HepG2 (cell line): Measurements from ENCODE around the gene HHIPL1. TPM values are rescaled to one million over a fixed set of nuclear protein-coding genes. Genes with fewer than 3 reads are reported as not detected.

Experiments used
- ATAC-seq: fragments of 200-7000 bp; cut with Tn5 transposase; 3 replicates; pipeline ENCODE4 v1.9.1; 2020; ENCODE audit warnings: mild to moderate bottlenecking, moderate library complexity
- BruUV-seq: library from RNA; stranded (reverse); fragments of 400-500 nt; replicated peaks from 2 replicates; lab custom pipeline; 2021; lab: Mats Ljungman, UMichigan
- CTCF ChIA-PET: fragments of 300-600 bp; formaldehyde crosslinking; extraction: SDS; loops from one replicate; lab custom pipeline; 2021; ENCODE audit warnings: low total read pairs, inconsistent platforms, low intra/inter-chr PET ratio; lab: Yijun Ruan, JAX
- POLR2A ChIA-PET: fragments of 350-600 bp; sonication (Branson Sonifier 250); formaldehyde crosslinking; loops from one replicate; lab custom pipeline; 2020; ENCODE audit warnings: antibody characterized with exemption, inconsistent platforms; lab: Yijun Ruan, JAX
- DNase-seq: peaks from one replicate; pipeline ENCODE4 v3.0.0-alpha.2; 2015; ENCODE audit warnings: low spot score
- FAIRE-seq: peaks from 3 replicates; lab custom pipeline; 2011; peaks lifted over from hg19 to GRCh38; lab: Jason Lieb, UNC
- H2AFZ ChIP-seq: one replicate; pipeline ENCODE4 v1.6.1; 2011; ENCODE audit warnings: low read length, inconsistent platforms
- H3K27ac ChIP-seq: fragments of 300-600 bp; 3 replicates; pipeline ENCODE4 v1.8.0; 2011; ENCODE audit warnings: mixed run types, mild to moderate bottlenecking, mixed read lengths, low read length, inconsistent platforms; ENCODE audit not compliant: insufficient read depth; ENCODE audit errors: extremely low read length
- H3K27me3 ChIP-seq, 2 experiments: fragments of 200-600 bp in 1 of 2; 2 replicates in 1 of 2; 3 replicates in 1 of 2; pipeline versions ENCODE4 v1.6.0 to v1.8.0; 2011; ENCODE audit warnings: low read length in 2 of 2, mild to moderate bottlenecking in 2 of 2, moderate library complexity in 2 of 2, inconsistent platforms in 1 of 2; ENCODE audit not compliant: insufficient read depth in 2 of 2, control insufficient read depth in 1 of 2
- H3K36me3 ChIP-seq, 2 experiments: fragments of 200-600 bp in 1 of 2; replicated peaks in 1 of 2; 2 replicates in 1 of 2; 3 replicates in 1 of 2; pipeline versions ENCODE4 v1.5.1 to v1.8.0; 2011; ENCODE audit warnings: low read length in 2 of 2, inconsistent platforms in 1 of 2; ENCODE audit not compliant: insufficient read depth in 2 of 2, control insufficient read depth in 1 of 2
- H3K4me1 ChIP-seq: 2 replicates; pipeline ENCODE4 v1.5.1; 2012; ENCODE audit warnings: low read length, inconsistent platforms; ENCODE audit not compliant: insufficient read depth
- H3K4me2 ChIP-seq: 2 replicates; pipeline ENCODE4 v1.6.0; 2011; ENCODE audit warnings: low read depth, low read length, inconsistent platforms
- H3K4me3 ChIP-seq, 3 experiments: fragments of 200-600 bp in 1 of 3; sonication (generic), shearing (Covaris generic) in 1 of 3; replicated peaks in 1 of 3; 2 replicates each; pipeline ENCODE4 v1.5.1; 2011 to 2016; ENCODE audit warnings: low read length in 3 of 3, inconsistent platforms in 2 of 3, low read depth in 2 of 3, mild to moderate bottlenecking in 2 of 3, control low read depth in 1 of 3, mixed read lengths in 1 of 3; ENCODE audit not compliant: insufficient read depth in 1 of 3
- H3K79me2 ChIP-seq: one replicate; pipeline ENCODE4 v1.6.1; 2011; ENCODE audit warnings: low read length, inconsistent platforms; ENCODE audit not compliant: insufficient read depth
- H3K9ac ChIP-seq: 2 replicates; pipeline ENCODE4 v1.6.0; 2011; ENCODE audit warnings: mild to moderate bottlenecking, low read depth, low read length, inconsistent platforms; ENCODE audit not compliant: insufficient read depth
- H3K9me3 ChIP-seq: 2 replicates; pipeline ENCODE4 v1.5.1; 2012; ENCODE audit warnings: mild to moderate bottlenecking, low read length
- H4K20me1 ChIP-seq: 2 replicates; pipeline ENCODE4 v1.6.0; 2011; ENCODE audit warnings: inconsistent platforms, mild to moderate bottlenecking, low read length, moderate library complexity; ENCODE audit not compliant: insufficient read depth
- CTCF ChIP-seq: sonication (generic); formaldehyde crosslinking; IDR thresholded peaks from 2 replicates; pipeline ENCODE4 v1.5.0; 2020; ENCODE audit warnings: mild to moderate bottlenecking, missing genetic modification reagents, moderate library complexity
- HNF4A ChIP-seq: sonication (generic); formaldehyde crosslinking; IDR thresholded peaks from 2 replicates; pipeline ENCODE4 v1.4.0; 2020; ENCODE audit warnings: missing genetic modification reagents
- MAFK ChIP-seq, 2 experiments: IDR thresholded peaks in 1 of 2; conservative IDR thresholded peaks in 1 of 2; 2 replicates each; pipeline ENCODE4 v1.6.1; 2011; ENCODE audit warnings: improper control_type of control experiment in 2 of 2, low read length in 2 of 2
- NCOR1 ChIP-seq: fragments of 200-600 bp; sonication (generic); IDR thresholded peaks from 2 replicates; pipeline ENCODE4 v1.7.0; 2017; ENCODE audit warnings: antibody characterized with exemption, low read length, borderline replicate concordance
- NR2F1 ChIP-seq, 2 experiments: fragments of 450-650 bp in 1 of 2; formaldehyde crosslinking in 1 of 2; IDR thresholded peaks; 2 replicates each; pipeline versions ENCODE4 v1.5.0 to v1.6.1; 2016 to 2020; ENCODE audit warnings: mild to moderate bottlenecking in 1 of 2, missing compliant biosample characterization in 1 of 2, missing genetic modification reagents in 1 of 2, moderate library complexity in 1 of 2
- PITX1 ChIP-seq: sonication (generic); formaldehyde crosslinking; IDR thresholded peaks from 2 replicates; pipeline ENCODE4 v1.5.1; 2020; ENCODE audit warnings: mild to moderate bottlenecking, missing genetic modification reagents
- SMARCE1 ChIP-seq: fragments of 450-650 bp; IDR thresholded peaks from 2 replicates; pipeline ENCODE4 v1.6.1; 2017; ENCODE audit warnings: borderline replicate concordance
- ZBTB42 ChIP-seq: sonication (generic); formaldehyde crosslinking; IDR thresholded peaks from 2 replicates; pipeline ENCODE4 v1.5.0; 2020; ENCODE audit warnings: mild to moderate bottlenecking, missing genetic modification reagents
- ZBTB8A ChIP-seq: sonication (generic); formaldehyde crosslinking; IDR thresholded peaks from 2 replicates; pipeline ENCODE4 v1.4.0; 2020; ENCODE audit warnings: mild to moderate bottlenecking, low read depth, missing genetic modification reagents, borderline replicate concordance
- ZMYM2 ChIP-seq: sonication (generic); formaldehyde crosslinking; IDR thresholded peaks from 2 replicates; pipeline ENCODE4 v1.8.0; 2022; ENCODE audit warnings: mild to moderate bottlenecking, missing genetic modification reagents
- ZNF441 ChIP-seq: sonication (generic); formaldehyde crosslinking; IDR thresholded peaks from 2 replicates; pipeline ENCODE4 v1.7.0; 2021; ENCODE audit warnings: missing genetic modification reagents, borderline replicate concordance
- ZNF629 ChIP-seq: sonication (generic); formaldehyde crosslinking; conservative IDR thresholded peaks from 2 replicates; pipeline ENCODE4 v1.5.0; 2020; ENCODE audit warnings: missing genetic modification reagents
- ZNF660 ChIP-seq: sonication (generic); formaldehyde crosslinking; IDR thresholded peaks from 2 replicates; pipeline ENCODE4 v1.5.1; 2020; ENCODE audit warnings: mild to moderate bottlenecking, low read depth, missing genetic modification reagents, borderline replicate concordance
- WGBS: methylation state at CpG from one replicate; pipeline ENCODE4 v1.1.6; 2017; ENCODE audit warnings: low lambda C conversion rate; 5-methylcytosine and 5-hydroxymethylcytosine counted together
- in situ Hi-C: cut with HindIII; loops from 2 replicates; pipeline ENCODE4 v1.10.0; 2017; ENCODE audit warnings: low pct_unique_long_range_greater_than_20kb; ENCODE audit not compliant: extremely low pct_ligation_motif_present
- intact Hi-C: fragments of 100-400 bp; cut with micrococcal nuclease; formaldehyde crosslinking; loops from one replicate; pipeline ENCODE4 v1.10.0; 2022; ENCODE audit not compliant: unreplicated experiment
- polyA plus RNA-seq, 8 experiments: library from polyadenylated mRNA; depleted of rRNA in 3 of 8; stranded (reverse) in 7 of 8; unstranded in 1 of 8; fragments of >200 nt; fragmentation: Illumina TruSeq in 4 of 8; extraction: Trizol in 4 of 8; gene quantifications; 2 replicates each; pipeline versions ENCODE4 v1.2.1 to v1.2.3, GENCODE V29; 2011 to 2016; ENCODE audit warnings: low read depth in 4 of 8, missing spikeins in 1 of 8, mixed read lengths in 1 of 8; ENCODE audit not compliant: insufficient read depth in 1 of 8
- total RNA-seq, 5 experiments: library from RNA; depleted of rRNA; stranded (reverse); fragments of >200 nt; fragmentation: Illumina TruSeq; extraction: Trizol; gene quantifications; 2 replicates each; pipeline ENCODE4 v1.2.3, GENCODE V29; 2016; ENCODE audit warnings: low read depth in 1 of 5

The HHIPL1 gene
- total and polyA plus RNA-seq, 2 of the 13 experiments (the other 11 are each of a cell fraction or from before 2014, with no cell fraction given): not detected

- Histone ChIP-seq H2AFZ (no peak overlapping the region), H3K4me1 (peaks cover 26% of the 10 kb centered on the region), H3K4me2 (0 out of 2 replicates have a peak overlapping the region, but pooled peaks have one; percentile 69), H4K20me1 (no peaks in the 10 kb centered on the region), H3K9ac (no peak overlapping the region), H3K36me3 (no peaks in the 10 kb centered on the region), H3K9me3 (no peaks in the 10 kb centered on the region), H3K4me3 (no peak overlapping the region), H3K27ac (no peak overlapping the region), H3K79me2 (no peaks in the 10 kb centered on the region), H3K27me3 (peaks cover 2 to 13% of the 10 kb centered on the region in 2 experiments; a peak in 3 of 5 replicates)
- TF ChIP-seq MAFK (conservative IDR thresholded peaks at IDR 0.05 in 1 of 2, IDR thresholded peaks at IDR 0.05 in 1 of 2; ENCODE audit: low read length in 2 of 2): peak; percentile 27 to 51; a peak in 3 of 4 replicates
- no peak for TF ChIP-seq ZNF629 (CRISPR knock-in tag)
- in situ Hi-C loops (no loop called here), intact Hi-C loops (no loop called here)
- BruUV-seq: no TSS peak
- ChIA-PET CTCF (no interaction called here), POLR2A (no interaction called here)
- DNase-seq (no peak), ATAC-seq (no peak), FAIRE-seq (no peak)
- 76% methylated on average over 14 of the region's 14 CpGs for WGBS
Measured at GRCh38 chr14:99670361-99671234, 25.7 kb downstream of the HHIPL1 start.

- intact Hi-C loops (no loop called here), in situ Hi-C loops (no loop called here)
- Histone ChIP-seq H3K79me2 (no peaks in the 10 kb centered on the region), H3K36me3 (no peaks in the 10 kb centered on the region), H2AFZ (peak overlapping the region; percentile 57), H3K9me3 (no peaks in the 10 kb centered on the region), H3K4me3 (peak overlapping the region in 1 of 3 experiments; percentile 60; a peak in 2 of 6 replicates), H3K9ac (peak overlapping the region; percentile 34; the same call in 1 of the 2 replicates), H3K27me3 (peaks cover 3 to 13% of the 10 kb centered on the region in 2 experiments; a peak in 3 of 5 replicates), H3K4me1 (peaks cover 26% of the 10 kb centered on the region), H3K4me2 (peak overlapping the region; percentile 69), H3K27ac (no peak overlapping the region), H4K20me1 (no peaks in the 10 kb centered on the region)
- peak; percentile 61 for FAIRE-seq
- 21% methylated on average over 13 of the region's 20 CpGs for WGBS
- ChIA-PET POLR2A (no interaction called here), CTCF (no interaction called here)
- DNase-seq: peak; percentile 61
- ATAC-seq: peak; percentile 93
- BruUV-seq: no TSS peak
- TF ChIP-seq SMARCE1 (no peak), NR2F1 (CRISPR knock-in tag; IDR thresholded peaks at IDR 0.05) (no peak), CTCF (CRISPR knock-in tag) (0 out of 2 replicates have a peak, but pooled peaks have one; percentile 7), ZBTB8A (no peak), PITX1 (CRISPR knock-in tag) (peak; percentile 45; the same call in 1 of the 2 replicates), ZMYM2 (CRISPR knock-in tag) (no peak), NCOR1 (peak; percentile 52), ZNF441 (CRISPR knock-in tag) (peak; percentile 37; the same call in 1 of the 2 replicates), HNF4A (CRISPR knock-in tag) (peak; percentile 72), ZBTB42 (no peak), ZNF660 (no peak)
Measured at GRCh38 chr14:99671235-99672224, 26.6 kb downstream of the HHIPL1 start.
